Fibroblast of lung (primary cell): ENCODE results near the gene OPALIN. TPM values are rescaled to one million over a fixed set of nuclear protein-coding genes. Genes with fewer than 3 reads are reported as not detected.

Experiments
- DNase-seq, 2 donors: peaks; one replicate each; pipeline versions ENCODE4 v3.0.0 to v3.0.0-alpha.2; 2010; ENCODE audit warnings: low read depth in 2 of 2
- H2AFZ ChIP-seq: 2 replicates; pipeline ENCODE4 v1.5.1; 2012; ENCODE audit warnings: low read length, control low read depth, inconsistent platforms
- H3K27ac ChIP-seq: 2 replicates; pipeline ENCODE4 v1.5.1; 2011; ENCODE audit warnings: low read length, control low read depth; ENCODE audit not compliant: insufficient read depth
- H3K27me3 ChIP-seq: 2 replicates; pipeline ENCODE4 v1.5.1; 2011; ENCODE audit warnings: mild to moderate bottlenecking, low read length; ENCODE audit not compliant: control insufficient read depth, insufficient read depth
- H3K36me3 ChIP-seq: 2 replicates; pipeline ENCODE4 v1.5.1; 2011; ENCODE audit warnings: low read length; ENCODE audit not compliant: control insufficient read depth, insufficient read depth
- H3K4me1 ChIP-seq: 2 replicates; pipeline ENCODE4 v1.5.1; 2011; ENCODE audit warnings: low read length; ENCODE audit not compliant: control insufficient read depth, insufficient read depth; ENCODE audit errors: extremely low read depth
- H3K4me2 ChIP-seq: 2 replicates; pipeline ENCODE4 v1.5.1; 2011; ENCODE audit warnings: low read length, control low read depth; ENCODE audit not compliant: insufficient read depth; ENCODE audit errors: extremely low read depth
- H3K4me3 ChIP-seq, 4 experiments: fragments of 200-600 bp in 1 of 4; sonication (generic) in 1 of 4; replicated peaks in 1 of 4; 2 replicates each; pipeline ENCODE4 v1.5.1; 2011 to 2016; ENCODE audit warnings: low read length in 4 of 4, low read depth in 3 of 4, mild to moderate bottlenecking in 3 of 4, control low read depth in 2 of 4, inconsistent platforms in 1 of 4, mixed read lengths in 1 of 4; ENCODE audit not compliant: insufficient read depth in 1 of 4; ENCODE audit errors: control extremely low read depth in 1 of 4
- H3K79me2 ChIP-seq: 2 replicates; pipeline ENCODE4 v1.5.1; 2012; ENCODE audit warnings: mild to moderate bottlenecking, low read length, inconsistent platforms; ENCODE audit not compliant: control insufficient read depth, insufficient read depth
- H3K9ac ChIP-seq: 2 replicates; pipeline ENCODE4 v1.5.1; 2011; ENCODE audit warnings: mild to moderate bottlenecking, low read length, control low read depth; ENCODE audit not compliant: insufficient read depth
- H3K9me3 ChIP-seq: 2 replicates; pipeline ENCODE4 v1.5.1; 2012; ENCODE audit warnings: low read depth, low read length; ENCODE audit not compliant: control insufficient read depth, insufficient read depth
- H4K20me1 ChIP-seq: 2 replicates; pipeline ENCODE4 v1.5.1; 2011; ENCODE audit warnings: low read length; ENCODE audit not compliant: control insufficient read depth, insufficient read depth; ENCODE audit errors: extremely low read depth
- CTCF ChIP-seq, 2 donors: IDR thresholded peaks in 1 of 2; conservative IDR thresholded peaks in 1 of 2; 1 replicate in 1 of 2; 2 replicates in 1 of 2; pipeline ENCODE4 v1.5.1; 2011 to 2012; ENCODE audit warnings: low read length in 2 of 2, control low read depth in 1 of 2, inconsistent platforms in 1 of 2, low read depth in 1 of 2, mild to moderate bottlenecking in 1 of 2
- EZH2 ChIP-seq: IDR thresholded peaks from 2 replicates; pipeline ENCODE4 v1.5.1; 2012; ENCODE audit warnings: low read length, control low read depth, mild to moderate bottlenecking; ENCODE audit errors: missing control alignments
- polyA plus RNA-seq, 2 donors: library from polyadenylated mRNA; depleted of rRNA in 1 of 2; stranded (reverse) in 1 of 2; unstranded in 1 of 2; fragments of >200 nt; gene quantifications; 2 replicates each; pipeline ENCODE4 v1.2.1, GENCODE V29; 2011 to 2012; ENCODE audit warnings: missing spikeins in 1 of 2
- total RNA-seq: library from RNA; depleted of rRNA; stranded (reverse); fragments of >200 nt; gene quantifications from 2 replicates; pipeline ENCODE4 v1.2.1, GENCODE V29; 2014

The OPALIN gene
- total and polyA plus RNA-seq, 2 donors (not counting 1 experiment from before 2014, with no cell fraction given): not detected

DNA sequence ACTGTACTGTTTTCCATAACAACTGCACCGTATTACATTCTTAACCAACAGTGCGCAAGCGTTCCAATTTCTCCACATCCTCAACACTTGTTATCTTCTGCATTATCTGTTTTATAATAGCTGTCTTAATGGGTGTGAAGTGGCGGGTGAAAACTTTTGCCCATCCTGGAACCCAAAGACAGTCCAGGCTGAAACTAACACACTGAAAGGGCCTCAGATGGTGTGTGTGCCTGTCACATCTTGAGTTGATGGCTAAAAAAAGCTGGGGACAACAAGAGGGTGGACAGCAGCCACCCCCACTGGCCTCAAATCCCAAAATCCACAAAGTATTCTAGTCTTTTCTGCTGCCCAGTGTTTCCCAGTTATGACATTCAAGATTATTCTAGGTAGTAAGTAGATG is 19.4 kb downstream of the OPALIN start:
- no peak overlapping the region for H3K9ac ChIP-seq
- H3K27ac ChIP-seq: no peak overlapping the region
- no peak overlapping the region for H2AFZ ChIP-seq
- no peaks in the 10 kb centered on the region for H3K9me3 ChIP-seq
- DNase-seq: no peak
- no peaks in the 10 kb centered on the region for H3K4me1 ChIP-seq
- no peak overlapping the region for H3K4me2 ChIP-seq
- no peaks in the 10 kb centered on the region for H3K79me2 ChIP-seq
- TF ChIP-seq EZH2 (no peak), CTCF (conservative IDR thresholded peaks at IDR 0.05 in 1 of 2, IDR thresholded peaks at IDR 0.05 in 1 of 2; ENCODE audit: low read depth in 1 of 2, low read length in 2 of 2) (no peak)
- H4K20me1 ChIP-seq: no peaks in the 10 kb centered on the region
- no peaks in the 10 kb centered on the region for H3K27me3 ChIP-seq
- H3K36me3 ChIP-seq: no peaks in the 10 kb centered on the region
- no peak overlapping the region for H3K4me3 ChIP-seq

- no peak overlapping the region for H2AFZ ChIP-seq
- no peak overlapping the region for H3K9ac ChIP-seq
- no peak overlapping the region for H3K27ac ChIP-seq
- DNase-seq: no peak
- no peak overlapping the region for H3K4me3 ChIP-seq
- no peaks in the 10 kb centered on the region for H3K36me3 ChIP-seq
- H3K4me1 ChIP-seq: no peaks in the 10 kb centered on the region
- no peaks in the 10 kb centered on the region for H4K20me1 ChIP-seq
- H3K4me2 ChIP-seq: no peak overlapping the region
- no peak for TF ChIP-seq CTCF (conservative IDR thresholded peaks at IDR 0.05 in 1 of 2, IDR thresholded peaks at IDR 0.05 in 1 of 2; ENCODE audit: low read depth in 1 of 2, low read length in 2 of 2)
- TF ChIP-seq EZH2: no peak
- no peaks in the 10 kb centered on the region for H3K27me3 ChIP-seq
- no peaks in the 10 kb centered on the region for H3K79me2 ChIP-seq
- H3K9me3 ChIP-seq: no peaks in the 10 kb centered on the region
Observed at GRCh38 chr10:96338279-96338925, 20.4 kb downstream of the OPALIN start.

- no peak for TF ChIP-seq CTCF (conservative IDR thresholded peaks at IDR 0.05 in 1 of 2, IDR thresholded peaks at IDR 0.05 in 1 of 2; ENCODE audit: low read depth in 1 of 2, low read length in 2 of 2)
- no peak for DNase-seq
- Histone ChIP-seq H3K4me3 (no peak overlapping the region), H3K27ac (no peak overlapping the region), H3K9ac (no peak overlapping the region), H3K79me2 (no peaks in the 10 kb centered on the region), H2AFZ (no peak overlapping the region), H4K20me1 (no peaks in the 10 kb centered on the region), H3K4me2 (no peak overlapping the region), H3K27me3 (no peaks in the 10 kb centered on the region), H3K36me3 (no peaks in the 10 kb centered on the region), H3K4me1 (no peaks in the 10 kb centered on the region), H3K9me3 (no peaks in the 10 kb centered on the region)
Observed at GRCh38 chr10:96337106-96337505, 21.7 kb downstream of the OPALIN start.
